Stimulated activated CD4-positive, alpha-beta T cell treated with anti-CD3 and anti-CD28 coated beads, Interleukin-15, amount 100 ng/mL, for 48 hours (primary cell): ENCODE data around the gene RGPD8.
"Not testable (repeated sequence)": the region's sequence is repeated elsewhere in the genome, so short reads cannot be mapped to it uniquely, and the experiment has no call there.

Source experiments
- DNase-seq, 2 donors: peaks; one replicate each; pipeline ENCODE4 v3.0.0-alpha.2; 2020; ENCODE audit warnings: low read depth in 2 of 2

The RGPD8 gene

DNA sequence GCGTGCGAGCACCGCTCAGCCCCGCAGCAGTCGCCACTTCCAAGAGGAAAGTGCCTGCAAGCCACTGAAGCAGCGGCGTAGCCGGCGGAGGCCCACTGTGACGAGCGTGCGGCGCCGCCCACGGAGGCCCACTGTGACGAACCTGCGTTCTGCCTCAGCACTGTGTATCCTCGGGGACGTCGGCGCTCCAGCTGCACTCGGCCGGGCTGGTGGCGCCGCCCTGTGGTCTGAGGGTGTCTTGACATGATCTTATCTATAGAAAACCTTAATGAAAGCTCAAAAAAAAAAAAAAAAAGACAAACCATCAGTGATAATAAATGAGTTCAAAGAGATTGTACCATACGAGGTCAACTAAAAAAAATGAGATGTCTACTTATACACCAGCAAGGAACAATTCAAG is at the start of gene RGPD8:
Gene RGPD8 (minus strand): TSS at position 166 of the 400 bp plus-strand sequence. CDS start 192 bp downstream, outside the sequence.
- peak; percentile 68 to 89 for DNase-seq

DNA sequence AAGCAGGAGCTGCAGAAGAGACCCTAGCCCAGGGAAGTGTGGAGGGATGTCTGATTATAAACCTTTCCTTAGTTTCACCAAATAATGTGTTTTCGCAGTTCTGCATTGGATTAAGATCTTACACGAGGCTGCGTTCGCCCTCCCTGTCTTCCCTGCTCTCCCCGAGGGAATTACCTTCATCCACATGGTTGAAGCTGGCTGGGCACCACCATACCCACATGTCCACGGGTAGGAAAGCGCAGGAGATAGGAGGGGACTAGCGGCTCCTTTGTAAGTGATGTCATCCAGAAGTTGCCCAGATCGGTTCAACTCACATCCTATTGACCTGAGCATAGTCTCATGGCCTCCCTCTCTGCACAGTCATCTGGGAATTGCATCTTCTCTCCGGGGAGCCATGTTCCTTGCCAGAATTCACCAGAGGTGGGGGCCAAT is 49.6 kb upstream of the RGPD8 start:
- no peak for DNase-seq

DNA sequence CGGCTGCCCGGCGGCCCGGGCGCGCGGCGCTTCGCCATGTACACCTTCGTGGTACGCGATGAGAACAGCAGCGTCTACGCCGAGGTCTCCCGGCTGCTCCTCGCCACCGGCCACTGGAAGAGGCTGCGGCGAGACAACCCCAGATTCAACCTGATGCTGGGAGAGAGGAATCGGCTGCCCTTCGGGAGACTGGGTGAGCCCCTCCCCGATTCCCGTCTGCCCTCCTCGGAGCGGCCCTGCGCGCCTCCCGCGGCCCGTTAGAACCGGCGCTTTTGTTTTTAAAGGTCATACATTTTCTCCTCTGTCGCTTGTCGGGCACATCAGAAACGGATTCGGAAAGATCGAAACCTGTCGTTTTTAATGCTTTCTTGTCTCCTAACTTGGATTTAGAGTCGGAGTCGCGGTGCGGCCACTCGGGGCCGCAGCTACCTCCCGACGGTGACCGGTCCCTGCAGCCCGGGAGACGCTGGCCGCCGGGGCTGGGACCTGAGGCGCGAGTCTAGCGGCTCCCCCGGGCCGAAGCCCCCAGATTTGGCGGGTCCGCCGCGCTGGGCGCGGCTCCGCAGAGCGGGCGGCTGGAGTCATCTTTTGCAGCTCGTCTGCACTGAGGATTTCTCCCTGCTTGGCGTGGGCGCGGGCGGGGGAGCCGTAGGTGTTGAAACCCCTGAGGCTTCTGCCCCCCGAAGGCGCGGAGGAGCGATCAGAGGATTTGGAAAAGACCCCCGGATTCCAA is 49.0 kb upstream of the RGPD8 start:
- DNase-seq = peak in 1 of 2 donors; percentile 19

DNA sequence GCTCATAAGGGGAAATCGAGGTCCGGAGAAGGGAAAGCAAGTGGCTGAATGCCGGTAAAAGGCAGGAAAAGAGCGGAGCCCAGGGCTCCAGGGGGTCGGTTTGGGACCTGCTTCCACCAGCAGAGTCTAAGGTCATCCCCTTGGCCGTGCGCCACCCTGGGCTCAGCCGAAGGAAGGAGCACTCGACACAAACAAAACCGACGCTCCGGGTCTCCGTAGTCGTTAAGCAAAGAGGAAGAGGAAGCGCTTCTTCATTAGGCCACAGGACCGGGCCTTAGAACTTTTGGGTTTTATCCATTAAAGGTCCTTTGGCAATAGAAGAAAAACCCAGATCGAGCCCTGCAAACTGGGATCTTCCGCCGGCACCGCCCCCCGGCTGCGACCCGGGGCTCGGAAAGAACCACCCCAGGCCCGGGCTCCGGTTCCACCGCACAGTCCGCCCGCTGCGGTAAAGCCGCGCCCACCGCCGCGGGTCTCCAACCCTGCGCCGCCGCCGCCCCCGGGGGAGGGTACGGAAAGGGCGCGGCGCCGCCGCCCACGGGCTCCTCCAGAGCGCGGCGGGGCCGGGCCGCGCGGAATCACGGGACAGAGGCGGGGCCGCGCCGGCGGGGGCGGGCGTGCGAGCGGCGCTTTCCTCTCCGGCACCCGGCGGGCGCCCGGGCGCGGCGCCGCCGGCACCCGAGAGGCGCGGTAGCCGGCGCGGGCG is 48.2 kb upstream of the RGPD8 start, which contains the start of gene TTL:
Gene TTL (plus strand): TSS at position 629 of the 706 bp plus-strand sequence. CDS start 189 bp downstream, outside the sequence.
- peak in 1 of 2 donors; percentile 70 for DNase-seq

DNA sequence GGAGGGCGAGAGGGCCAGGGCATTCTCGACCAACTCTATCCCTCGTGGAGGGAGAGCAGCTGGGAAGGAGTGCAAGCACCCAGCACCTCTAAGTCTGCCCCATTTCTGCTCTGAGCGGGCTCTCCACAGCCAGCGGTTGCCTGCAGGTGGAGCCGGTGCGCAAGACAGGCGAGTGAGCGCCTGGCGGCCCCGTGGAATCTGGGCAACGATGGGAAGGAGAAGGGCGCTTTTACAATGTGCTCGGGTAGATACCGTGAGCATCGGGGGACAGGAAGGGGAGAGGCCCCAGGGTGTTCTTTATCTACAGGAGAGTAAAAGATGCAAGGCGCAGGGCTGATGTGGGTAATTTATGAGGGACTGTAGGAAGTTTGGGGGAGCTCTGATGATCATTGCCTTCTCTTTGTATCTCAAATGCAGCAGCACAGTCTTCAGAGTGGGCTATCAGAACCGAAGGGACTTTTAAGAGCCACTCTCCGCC is 47.6 kb upstream of the RGPD8 start:
- peak; percentile 74 to 83 for DNase-seq

DNA sequence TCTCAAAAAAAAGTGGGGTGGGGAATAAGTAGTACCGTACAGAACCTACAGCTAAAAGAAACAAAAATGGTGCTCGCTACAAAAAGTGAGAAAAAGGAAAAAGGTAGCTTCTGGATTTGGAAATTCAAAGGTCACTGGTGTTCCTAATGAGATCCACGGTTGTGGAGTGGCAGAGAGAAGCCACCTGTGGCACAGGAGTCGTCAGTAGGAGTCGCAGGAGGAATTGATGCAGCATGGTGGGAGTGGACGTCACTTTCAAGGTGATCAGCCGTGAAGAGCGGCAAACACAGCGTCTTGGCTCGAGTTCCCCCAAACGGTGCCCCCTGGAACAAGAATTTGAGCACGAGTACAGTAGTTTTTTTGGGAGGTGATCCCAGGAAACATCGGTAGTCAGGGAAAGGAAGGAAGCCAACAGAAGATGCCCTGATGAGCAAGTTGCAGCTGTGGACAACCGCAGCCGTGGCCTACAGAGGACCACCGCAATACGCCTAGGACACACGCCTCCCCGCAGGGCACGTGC is 47.1 kb upstream of the RGPD8 start:
- no peak for DNase-seq

DNA sequence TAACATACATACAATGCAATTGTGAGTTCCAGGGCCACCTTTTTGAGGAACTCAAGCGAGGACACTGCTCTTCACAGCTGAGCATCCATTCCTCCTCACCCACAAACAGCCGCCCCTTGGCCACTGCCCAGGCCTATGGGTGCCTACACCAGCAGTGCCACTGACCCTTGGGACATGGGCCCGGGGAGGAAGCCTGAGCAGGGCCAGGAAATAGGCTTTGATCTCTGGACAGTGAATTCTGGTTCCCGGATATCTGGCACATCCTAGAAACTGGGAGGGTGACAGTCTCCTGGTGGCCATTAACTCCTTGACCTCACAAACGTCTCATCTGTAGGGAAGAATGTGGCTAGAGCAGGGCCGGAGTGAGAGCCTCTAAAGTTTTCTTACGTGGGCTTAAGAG is 43.0 kb upstream of the RGPD8 start:
- no peak for DNase-seq

DNA sequence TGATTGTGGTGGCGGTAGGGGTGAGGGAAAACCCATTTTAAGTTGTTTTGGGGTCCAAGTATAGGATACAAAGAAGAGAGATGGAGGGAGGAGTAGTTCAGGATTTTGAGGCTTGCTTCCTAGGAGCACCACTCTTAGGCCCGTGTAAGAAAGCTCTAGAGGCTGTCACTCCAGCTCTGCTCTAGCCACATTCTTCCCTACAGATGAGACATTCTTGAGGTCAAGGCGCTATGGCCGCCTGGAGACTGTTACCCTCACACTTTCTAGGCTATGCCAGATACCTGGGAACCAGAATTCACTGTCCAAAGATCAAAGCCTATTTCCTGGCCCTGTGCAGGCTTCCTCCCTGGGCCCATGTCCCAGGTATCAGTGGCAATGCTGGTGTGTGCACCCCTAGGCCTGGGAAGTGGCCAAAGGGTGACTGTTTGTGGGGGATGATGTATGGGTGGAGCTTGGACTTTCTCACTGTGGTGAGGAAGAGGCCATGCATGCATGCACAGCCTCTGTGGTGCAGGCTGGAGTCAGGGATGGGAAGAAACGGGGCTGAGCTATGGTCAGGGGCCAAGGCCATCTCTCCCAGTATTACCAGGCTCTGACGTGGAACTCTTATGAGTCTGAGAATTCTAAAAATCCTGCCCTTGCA is 41.5 kb upstream of the RGPD8 start:
- DNase-seq = no peak

DNA sequence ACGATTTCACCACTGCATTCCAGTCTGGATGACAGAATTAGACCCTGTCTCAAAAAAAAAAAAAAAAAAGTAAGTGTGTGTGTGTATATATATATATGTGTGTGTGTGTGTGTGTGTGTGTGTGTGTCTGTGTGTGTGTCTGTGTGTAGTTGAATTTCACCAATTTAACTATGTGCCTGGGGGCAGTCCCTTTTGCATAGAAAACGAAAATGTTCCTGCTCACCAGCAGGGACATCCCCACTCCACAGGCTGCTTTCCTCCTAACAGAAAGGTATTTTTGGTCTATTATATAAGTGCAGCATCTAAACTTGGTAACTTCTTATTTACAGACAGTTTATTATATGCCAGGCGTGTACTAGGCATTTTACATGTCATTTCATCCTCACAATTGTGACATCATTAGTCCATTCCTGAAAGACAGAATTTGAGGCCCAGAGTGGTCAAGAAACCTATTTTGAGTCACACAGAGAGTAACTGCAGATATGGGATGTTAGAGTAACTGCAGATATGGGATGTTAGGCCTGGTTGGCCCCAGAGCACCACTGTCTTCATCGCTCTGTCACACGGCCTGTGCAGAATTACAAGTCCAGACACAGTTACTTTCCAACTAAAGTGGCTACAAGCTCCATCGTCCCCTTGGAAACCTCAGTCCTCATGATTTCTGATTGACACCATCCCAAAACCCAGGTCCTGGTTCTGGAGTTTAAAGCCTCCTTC is 39.3 kb upstream of the RGPD8 start:
- DNase-seq = no peak

DNA sequence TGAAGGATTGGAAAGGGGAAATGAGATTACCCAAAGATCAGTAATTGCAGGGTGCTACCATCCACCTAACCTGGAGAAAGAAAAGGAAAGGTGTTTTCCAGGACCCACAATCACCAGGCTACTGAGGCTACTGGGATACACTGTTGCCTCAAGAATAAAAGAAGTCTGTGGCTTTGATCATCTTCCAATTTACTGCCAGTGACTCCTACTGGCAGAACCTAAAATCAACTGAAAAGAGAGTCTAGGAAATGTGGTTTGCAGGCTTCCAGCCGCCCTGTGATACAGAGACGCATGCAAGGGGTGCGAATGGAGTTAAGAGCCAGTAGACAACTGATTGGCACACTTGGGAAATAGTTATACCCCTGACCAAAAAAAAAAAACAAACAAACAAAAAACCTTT is 31.9 kb upstream of the RGPD8 start:
- DNase-seq = no peak

DNA sequence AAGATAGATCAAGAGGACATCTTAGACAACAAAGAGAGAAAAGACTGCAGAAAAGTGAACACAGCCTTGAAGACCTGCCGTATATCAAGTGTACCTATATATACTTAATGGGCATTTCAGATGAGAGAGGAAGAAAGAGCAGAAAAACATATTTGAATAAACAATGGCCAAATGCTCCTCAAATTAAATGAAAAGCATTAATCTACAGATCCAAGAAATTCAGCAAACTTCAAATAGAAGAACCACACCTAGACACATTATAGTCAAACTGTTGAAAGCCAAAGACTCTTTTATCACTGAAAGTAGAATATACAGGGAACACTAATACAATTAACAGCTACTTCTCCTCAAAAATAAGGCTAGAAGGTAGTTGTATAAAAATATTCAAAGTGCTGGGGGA is 29.8 kb upstream of the RGPD8 start:
- no peak for DNase-seq

DNA sequence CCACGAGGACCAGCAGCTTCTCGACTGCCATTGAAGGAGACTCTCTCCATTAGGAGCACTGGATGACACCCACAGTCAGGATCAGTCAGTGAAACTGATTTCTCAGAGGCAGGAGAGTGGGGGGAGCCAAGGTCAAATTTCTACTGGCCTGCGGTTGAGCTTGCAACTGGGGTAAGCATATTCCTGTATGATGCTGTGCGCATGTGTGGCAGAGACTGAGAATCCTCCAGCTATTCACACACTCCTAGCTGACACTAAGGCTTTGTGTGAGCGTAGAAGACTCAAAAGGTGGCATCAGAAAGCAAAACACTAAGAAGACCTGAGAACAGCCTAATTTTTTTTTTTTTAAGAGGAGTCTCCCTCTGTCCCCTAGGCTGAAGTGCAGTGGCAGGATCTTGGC is 28.7 kb upstream of the RGPD8 start:
- no peak for DNase-seq

DNA sequence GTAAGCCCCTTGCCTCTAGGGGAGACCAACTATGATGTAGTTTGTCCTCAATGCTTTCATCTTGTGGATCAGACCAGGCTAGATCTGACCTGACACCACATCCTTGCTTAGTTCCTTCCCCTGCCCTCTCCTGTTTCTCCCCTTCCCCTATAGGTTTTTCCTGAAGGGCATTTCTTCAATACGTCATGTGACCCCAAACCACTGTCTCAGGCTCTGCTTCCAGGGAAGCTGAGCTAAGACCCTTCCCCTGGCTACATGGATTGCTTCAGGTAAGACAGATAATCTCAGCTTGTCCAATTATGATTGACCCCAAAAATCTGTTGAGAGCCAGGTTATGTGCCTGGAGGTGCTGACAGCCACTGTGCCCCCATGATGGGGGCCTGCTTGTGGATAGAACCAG is 25.9 kb upstream of the RGPD8 start:
- DNase-seq = no peak

DNA sequence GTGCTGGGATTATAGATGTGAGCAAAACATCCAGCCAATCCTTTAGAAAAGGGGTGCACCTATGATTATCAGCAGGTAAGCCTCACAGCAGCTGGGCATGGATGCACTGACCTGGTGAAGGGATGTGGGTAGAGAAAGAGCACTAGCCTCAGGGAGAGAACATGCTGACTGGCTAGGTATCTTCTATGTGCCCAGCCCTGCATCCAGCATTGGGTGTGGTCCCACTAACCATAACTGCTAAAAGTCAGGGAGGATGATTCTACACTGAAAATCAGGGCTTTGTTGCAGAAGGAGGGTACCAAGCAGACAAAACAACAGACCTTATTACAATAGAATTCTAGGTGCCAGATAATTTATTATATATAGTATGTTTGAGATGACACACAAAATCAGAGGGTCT is 21.1 kb upstream of the RGPD8 start:
- no peak for DNase-seq

DNA sequence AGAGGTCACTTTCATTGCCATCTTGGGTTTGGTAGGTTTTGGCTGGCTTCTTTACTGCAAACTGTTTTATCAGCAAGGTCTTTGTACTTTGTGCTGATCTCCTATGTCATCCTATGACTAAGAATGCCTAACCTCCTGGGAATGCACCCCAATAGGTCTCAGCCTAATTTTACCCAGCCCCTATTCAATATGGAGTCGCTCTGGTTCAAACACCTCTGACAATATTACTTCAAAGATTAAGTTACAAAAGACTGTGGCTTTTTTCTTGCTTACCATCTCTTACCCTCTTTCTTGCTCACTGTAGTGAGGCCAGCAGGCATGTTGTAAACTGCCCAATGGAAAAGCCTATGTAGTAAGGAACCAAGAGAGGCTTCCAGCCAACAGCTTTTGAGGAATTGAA is 17.9 kb upstream of the RGPD8 start:
- no peak for DNase-seq

DNA sequence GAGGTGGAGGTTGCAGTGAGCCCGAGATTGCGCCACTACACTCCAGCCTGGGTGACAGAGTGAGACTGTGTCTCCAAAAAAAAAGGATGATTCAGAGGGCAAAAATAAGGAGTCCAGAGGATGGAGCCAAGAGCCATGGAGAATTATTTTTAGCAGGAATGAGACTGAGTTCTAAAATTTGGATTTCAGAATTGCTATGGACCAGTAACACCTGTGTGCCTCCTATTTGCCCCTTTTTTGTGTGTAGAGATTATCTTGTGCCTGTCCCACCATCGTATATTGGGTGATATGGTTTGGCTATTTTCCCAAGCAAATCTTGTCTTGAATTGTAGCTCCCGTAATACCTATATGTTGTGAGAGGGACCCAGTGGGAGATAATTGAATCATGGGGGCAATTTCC is 16.4 kb upstream of the RGPD8 start:
- DNase-seq = no peak

DNA sequence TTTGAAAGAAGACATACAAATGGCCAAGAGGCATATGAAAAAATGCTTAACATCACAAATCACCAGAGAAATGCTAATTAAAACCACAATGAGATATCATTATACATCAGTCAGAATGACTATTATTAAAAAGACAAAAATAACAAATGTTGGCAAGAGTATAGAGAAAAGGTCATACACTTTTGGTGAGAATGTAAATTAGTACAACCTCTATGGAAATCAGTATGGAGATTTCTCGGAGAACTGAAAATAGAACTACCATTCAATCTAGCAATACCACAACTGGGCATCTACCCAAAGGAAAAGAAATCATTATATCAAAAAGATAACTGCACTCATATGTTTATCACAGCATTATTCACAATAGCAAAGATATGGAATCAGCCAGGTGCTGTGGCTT is 10.8 kb upstream of the RGPD8 start:
- not testable (repeated sequence) for DNase-seq

DNA sequence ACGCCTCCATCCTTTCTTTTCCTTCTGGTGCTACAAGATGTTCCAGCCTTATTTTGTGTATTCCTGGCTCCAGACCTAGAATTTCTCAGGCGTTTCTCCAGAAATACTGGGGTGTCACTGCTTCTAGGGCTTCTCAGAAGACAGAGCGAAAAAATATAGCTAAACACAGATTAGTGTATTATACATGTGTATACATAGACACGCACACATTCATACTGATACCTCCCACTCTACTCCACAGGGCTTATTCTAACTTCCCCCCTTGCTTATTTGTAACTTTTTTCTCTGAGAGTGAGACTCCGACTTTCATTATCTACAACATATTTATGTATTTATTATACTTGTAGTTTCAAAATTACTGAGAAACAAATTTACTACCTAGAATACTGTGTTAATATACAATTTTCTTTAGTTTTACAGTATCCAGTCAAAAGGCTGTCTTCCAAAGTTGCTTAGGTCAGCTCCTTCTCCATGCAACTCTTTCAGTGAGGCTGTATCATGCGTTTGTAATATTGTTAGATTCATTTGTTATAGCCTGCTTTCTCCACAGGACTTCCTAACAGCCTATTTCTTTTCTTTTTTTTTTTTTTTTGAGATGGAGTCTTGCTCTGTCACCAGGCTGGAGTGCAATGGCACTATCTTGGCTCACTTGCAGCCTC is 5.3 kb upstream of the RGPD8 start:
- DNase-seq = not testable (repeated sequence)

DNA sequence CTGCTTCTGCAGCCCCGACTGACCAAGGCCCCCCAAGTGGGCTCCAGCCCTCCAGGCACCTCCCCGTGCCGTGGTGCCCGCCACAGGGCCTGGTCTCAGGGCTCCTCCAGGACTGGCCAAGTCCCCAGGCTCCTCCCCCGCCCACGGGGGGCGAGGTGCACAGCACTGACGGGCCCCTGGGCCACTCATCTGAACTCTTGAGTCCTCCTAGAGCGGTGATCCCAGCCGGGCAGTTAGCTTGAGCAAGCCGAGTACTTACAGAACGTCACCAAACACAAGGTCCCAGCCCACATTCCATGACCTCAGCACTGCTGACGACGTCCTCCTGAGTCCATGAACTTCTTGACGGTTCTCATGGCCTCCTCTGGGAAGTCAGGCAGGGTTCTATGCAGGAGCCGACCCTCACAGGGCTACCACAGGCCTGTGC is 4.0 kb upstream of the RGPD8 start:
- not testable (repeated sequence) for DNase-seq

DNA sequence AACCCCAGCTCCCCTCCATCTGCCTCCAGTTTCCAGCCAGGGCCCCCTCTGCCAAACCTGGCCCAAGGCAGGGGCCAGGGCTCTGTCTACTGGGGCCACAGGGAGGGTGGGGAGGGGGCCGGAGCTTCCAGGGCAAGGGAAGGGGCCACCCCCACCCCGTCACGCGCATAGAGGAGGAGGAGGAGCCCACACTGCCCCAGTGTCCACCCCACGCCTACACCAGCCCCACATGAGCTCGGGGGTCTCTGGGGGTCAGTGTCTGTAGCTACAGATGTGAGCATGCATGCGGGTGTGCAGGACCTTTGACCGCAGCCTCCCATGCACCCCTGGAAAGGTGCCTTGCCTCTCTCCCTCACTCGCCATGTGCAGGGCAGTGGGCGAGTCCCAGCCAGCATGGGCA is 3.5 kb upstream of the RGPD8 start:
- DNase-seq = not testable (repeated sequence)
